Osteoblast (primary cell): ENCODE measurements around the gene SERPINA9. TPM values are rescaled to one million over a fixed set of nuclear protein-coding genes. Genes with fewer than 3 reads are reported as not detected.
"Not testable (repeated sequence)": the region's sequence is repeated elsewhere in the genome, so short reads cannot be mapped to it uniquely, and the experiment has no call there.

Experiments
- DNase-seq: peaks from one replicate; pipeline ENCODE4 v3.0.0; 2011; ENCODE audit warnings: low spot score, mixed read lengths; ENCODE audit not compliant: insufficient read length; ENCODE audit errors: missing footprints
- H2AFZ ChIP-seq: 2 replicates; pipeline ENCODE4 v1.6.0; 2011; ENCODE audit warnings: mild to moderate bottlenecking, low read length
- H3K27ac ChIP-seq: 2 replicates; pipeline ENCODE4 v1.5.1; 2011; ENCODE audit warnings: mild to moderate bottlenecking, low read depth, low read length, moderate library complexity
- H3K27me3 ChIP-seq: 2 replicates; pipeline ENCODE4 v1.6.0; 2012; ENCODE audit warnings: mild to moderate bottlenecking, control low read depth, inconsistent platforms, low read length, moderate library complexity; ENCODE audit not compliant: insufficient read depth
- H3K36me3 ChIP-seq: 2 replicates; pipeline ENCODE4 v1.5.1; 2011; ENCODE audit warnings: mild to moderate bottlenecking, low read length, control low read depth, moderate library complexity; ENCODE audit not compliant: insufficient read depth
- H3K4me1 ChIP-seq: 2 replicates; pipeline ENCODE4 v1.5.1; 2011; ENCODE audit warnings: mild to moderate bottlenecking, low read length, control low read depth, moderate library complexity; ENCODE audit not compliant: insufficient read depth
- H3K4me2 ChIP-seq: 2 replicates; pipeline ENCODE4 v1.6.0; 2011; ENCODE audit warnings: mild to moderate bottlenecking, low read length; ENCODE audit not compliant: insufficient read depth
- H3K4me3 ChIP-seq: fragments of 200-600 bp; sonication (generic); 3 replicates; pipeline ENCODE4 v1.5.1; 2012; ENCODE audit warnings: mild to moderate bottlenecking, low read length, inconsistent platforms; ENCODE audit not compliant: insufficient read depth
- H3K79me2 ChIP-seq: 2 replicates; pipeline ENCODE4 v1.6.0; 2012; ENCODE audit warnings: mild to moderate bottlenecking, low read length, control low read depth, inconsistent platforms; ENCODE audit not compliant: insufficient read depth
- H3K9me3 ChIP-seq: 2 replicates; pipeline ENCODE4 v1.5.1; 2011; ENCODE audit warnings: low read depth, low read length, control low read depth
- H4K20me1 ChIP-seq: 2 replicates; pipeline ENCODE4 v1.6.0; 2012; ENCODE audit warnings: mild to moderate bottlenecking, low read length, control low read depth; ENCODE audit not compliant: insufficient read depth
- CTCF ChIP-seq: IDR thresholded peaks from 2 replicates; pipeline ENCODE4 v1.5.1; 2011; ENCODE audit warnings: mild to moderate bottlenecking, low read depth, low read length, moderate library complexity; ENCODE audit errors: extremely low read depth
- total RNA-seq: library from RNA; depleted of rRNA; stranded (reverse); fragments of >200 nt; gene quantifications from 2 replicates; pipeline ENCODE4 v1.2.3, GENCODE V29; 2012

SERPINA9 gene
- total RNA-seq, 1 donor, result under 0.01 TPM

GRCh38 chr14:94483729-94484275, 7.8 kb upstream of the SERPINA9 start:
- no peaks in the 10 kb centered on the region for H3K27me3 ChIP-seq
- peak overlapping the region; percentile 89 for H3K27ac ChIP-seq

GRCh38 chr14:94483071-94483451, 7.1 kb upstream of the SERPINA9 start:
- Histone ChIP-seq H3K36me3 (no peaks in the 10 kb centered on the region), H2AFZ (no peak overlapping the region), H3K27me3 (no peaks in the 10 kb centered on the region), H3K27ac (no peak overlapping the region), H3K79me2 (no peaks in the 10 kb centered on the region), H3K4me2 (no peak overlapping the region), H3K9me3 (peaks cover 5% of the 10 kb centered on the region), H4K20me1 (no peaks in the 10 kb centered on the region), H3K4me1 (peaks cover 55% of the 10 kb centered on the region), H3K4me3 (no peak overlapping the region)
- DNase-seq, result no peak
- no peak for TF ChIP-seq CTCF

More at GRCh38 chr14:94483729-94484275, 7.8 kb upstream of the SERPINA9 start:
- TF ChIP-seq CTCF, result no peak
- Histone ChIP-seq H3K4me2 (peak overlapping the region; percentile 30), H3K9me3 (peaks cover 3% of the 10 kb centered on the region), H3K36me3 (no peaks in the 10 kb centered on the region), H3K4me1 (peaks cover 55% of the 10 kb centered on the region), H3K4me3 (peak overlapping the region; percentile 5), H2AFZ (no peak overlapping the region), H3K79me2 (no peaks in the 10 kb centered on the region), H4K20me1 (no peaks in the 10 kb centered on the region)
- DNase-seq, result peak; percentile 86

- Histone ChIP-seq H3K27ac (peak overlapping the region; percentile 83), H2AFZ (peak overlapping the region; percentile 47), H3K4me1 (peaks cover 55% of the 10 kb centered on the region), H3K4me2 (peak overlapping the region; percentile 53)
- H3K36me3 ChIP-seq, H3K27me3 ChIP-seq, DNase-seq, H3K9me3 ChIP-seq, H3K79me2 ChIP-seq, H3K4me3 ChIP-seq, H4K20me1 ChIP-seq: not testable (repeated sequence)
Measured at GRCh38 chr14:94482132-94483070, 6.4 kb upstream of the SERPINA9 start.

GRCh38 chr14:94481468-94482131, 5.6 kb upstream of the SERPINA9 start:
- no peak for DNase-seq
- Histone ChIP-seq H3K36me3 (no peaks in the 10 kb centered on the region), H3K27me3 (no peaks in the 10 kb centered on the region), H3K79me2 (no peaks in the 10 kb centered on the region), H3K4me1 (peaks cover 53% of the 10 kb centered on the region), H3K4me3 (no peak overlapping the region), H4K20me1 (no peaks in the 10 kb centered on the region), H2AFZ (peak overlapping the region; percentile 47), H3K27ac (peak overlapping the region; percentile 83), H3K9me3 (peaks cover 5% of the 10 kb centered on the region), H3K4me2 (peak overlapping the region; percentile 53)
- TF ChIP-seq CTCF, result no peak
